HEK293 (cell line): ENCODE data around the gene MKRN2.

Source experiments
- ATF2 ChIP-seq: fragments of 450-650 bp; formaldehyde crosslinking; IDR thresholded peaks from 2 replicates; pipeline ENCODE4 v1.5.1; 2016; ENCODE audit warnings: missing biosample characterization, missing genetic modification characterization, low read depth
- CTCF ChIP-seq: fragments of 450-650 bp; formaldehyde crosslinking; IDR thresholded peaks from 2 replicates; pipeline ENCODE4 v1.5.1; 2016; ENCODE audit warnings: missing biosample characterization, missing genetic modification characterization
- GLI4 ChIP-seq: fragments of 450-650 bp; formaldehyde crosslinking; IDR thresholded peaks from 2 replicates; pipeline ENCODE4 v1.5.1; 2016; ENCODE audit warnings: missing biosample characterization, missing genetic modification characterization
- HOXC10 ChIP-seq: sonication (generic); formaldehyde crosslinking; IDR thresholded peaks from 2 replicates; pipeline ENCODE4 v1.8.1; 2023; ENCODE audit warnings: mild to moderate bottlenecking, missing genetic modification reagents
- REST ChIP-seq: fragments of 450-650 bp; formaldehyde crosslinking; IDR thresholded peaks from 2 replicates; pipeline ENCODE4 v1.5.1; 2016; ENCODE audit warnings: missing biosample characterization, missing genetic modification characterization
- SALL2 ChIP-seq: fragments of 450-650 bp; formaldehyde crosslinking; IDR thresholded peaks from 2 replicates; pipeline ENCODE4 v1.5.0; 2017; ENCODE audit warnings: missing biosample characterization, mild to moderate bottlenecking, missing genetic modification characterization, borderline replicate concordance
- ZBTB10 ChIP-seq: fragments of 450-650 bp; formaldehyde crosslinking; IDR thresholded peaks from 2 replicates; pipeline ENCODE4 v1.5.1; 2016; ENCODE audit warnings: missing biosample characterization, missing genetic modification characterization
- ZNF221 ChIP-seq: fragments of 450-650 bp; formaldehyde crosslinking; IDR thresholded peaks from 2 replicates; pipeline ENCODE4 v1.5.1; 2017; ENCODE audit warnings: missing biosample characterization, missing genetic modification characterization, borderline replicate concordance
- ZNF776 ChIP-seq: fragments of 450-650 bp; formaldehyde crosslinking; IDR thresholded peaks from 2 replicates; pipeline ENCODE4 v1.5.0; 2017; ENCODE audit warnings: missing biosample characterization, missing genetic modification characterization, borderline replicate concordance
- ZNF830 ChIP-seq: fragments of 450-650 bp; IDR thresholded peaks from 2 replicates; pipeline ENCODE4 v1.5.0; 2018; ENCODE audit warnings: missing biosample characterization, missing genetic modification characterization, low read depth, mild to moderate bottlenecking, moderate library complexity

- no peak for TF ChIP-seq HOXC10 (CRISPR knock-in tag)
- no peak for TF ChIP-seq CTCF
- no peak for TF ChIP-seq ZNF776 (tag by site-specific recombination)
- TF ChIP-seq ZBTB10: no peak
- no peak for TF ChIP-seq REST (tag by site-specific recombination)
- no peak for TF ChIP-seq ZNF221
- no peak for TF ChIP-seq GLI4 (tag by site-specific recombination)
- no peak for TF ChIP-seq SALL2
- TF ChIP-seq ATF2: no peak
- TF ChIP-seq ZNF830 (tag by site-specific recombination): no peak
Measured at GRCh38 chr3:12601072-12601471, 44.2 kb downstream of the MKRN2 start.
